ENCODE measurements around the gene EFNA1.

DNA sequence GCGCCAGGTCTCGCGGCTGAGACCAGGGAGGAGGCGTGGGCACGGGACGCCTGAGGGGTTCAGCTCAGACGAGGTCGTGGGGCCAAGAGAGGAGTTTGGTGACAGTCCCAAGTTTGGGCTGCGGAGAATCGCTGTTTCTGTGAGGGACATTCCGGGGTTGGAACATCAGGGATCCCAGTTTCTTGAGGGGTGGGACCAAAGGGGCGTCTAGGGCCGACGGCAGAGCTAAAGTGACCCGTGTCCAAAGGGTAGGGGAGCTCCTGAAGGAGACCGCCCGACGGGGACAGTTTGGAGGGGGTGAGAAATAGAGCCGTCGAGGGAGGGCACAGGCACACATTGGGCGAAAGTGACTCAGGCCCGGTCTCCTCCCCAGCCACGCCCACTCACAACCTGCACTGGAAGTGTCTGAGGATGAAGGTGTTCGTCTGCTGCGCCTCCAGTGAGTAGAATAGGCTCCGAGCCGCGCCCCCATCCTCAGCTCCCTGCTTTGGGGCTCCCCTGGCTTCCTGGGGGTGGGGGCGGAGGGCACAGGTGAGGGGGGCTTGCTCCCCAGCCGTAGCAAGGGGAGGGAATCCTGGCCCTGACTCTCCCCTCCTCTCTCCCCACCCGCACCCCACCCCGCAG, 42.1 kb upstream of the EFNA1 start:
- TF ChIP-seq, protein P1, sequence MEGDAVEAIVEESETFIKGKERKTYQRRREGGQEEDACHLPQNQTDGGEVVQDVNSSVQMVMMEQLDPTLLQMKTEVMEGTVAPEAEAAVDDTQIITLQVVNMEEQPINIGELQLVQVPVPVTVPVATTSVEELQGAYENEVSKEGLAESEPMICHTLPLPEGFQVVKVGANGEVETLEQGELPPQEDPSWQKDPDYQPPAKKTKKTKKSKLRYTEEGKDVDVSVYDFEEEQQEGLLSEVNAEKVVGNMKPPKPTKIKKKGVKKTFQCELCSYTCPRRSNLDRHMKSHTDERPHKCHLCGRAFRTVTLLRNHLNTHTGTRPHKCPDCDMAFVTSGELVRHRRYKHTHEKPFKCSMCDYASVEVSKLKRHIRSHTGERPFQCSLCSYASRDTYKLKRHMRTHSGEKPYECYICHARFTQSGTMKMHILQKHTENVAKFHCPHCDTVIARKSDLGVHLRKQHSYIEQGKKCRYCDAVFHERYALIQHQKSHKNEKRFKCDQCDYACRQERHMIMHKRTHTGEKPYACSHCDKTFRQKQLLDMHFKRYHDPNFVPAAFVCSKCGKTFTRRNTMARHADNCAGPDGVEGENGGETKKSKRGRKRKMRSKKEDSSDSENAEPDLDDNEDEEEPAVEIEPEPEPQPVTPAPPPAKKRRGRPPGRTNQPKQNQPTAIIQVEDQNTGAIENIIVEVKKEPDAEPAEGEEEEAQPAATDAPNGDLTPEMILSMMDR (IDR thresholded peaks at IDR 0.05) = no peak
- TF ChIP-seq POLR2A (IDR thresholded peaks at IDR 0.05) (no peak), EP300 (IDR thresholded peaks at IDR 0.05) (no peak)
